HL-60 (cell line): ENCODE results near the gene LYPD3.

Source experiments
- POLR2AphosphoS5 ChIP-seq: IDR thresholded peaks from 2 replicates; pipeline ENCODE4 v1.6.1; 2012; ENCODE audit warnings: low read depth
- TF ChIP-seq, protein P1 (sequence below): IDR thresholded peaks from one replicate; pipeline ENCODE4 v1.5.1; 2011; ENCODE audit warnings: low read length, control low read depth, inconsistent platforms; ENCODE audit not compliant: insufficient read depth
- TF ChIP-seq, protein P2 (sequence below): IDR thresholded peaks from 2 replicates; pipeline ENCODE4 v1.6.1; 2012; ENCODE audit warnings: low read depth; ENCODE audit not compliant: insufficient replicate concordance

DNA sequence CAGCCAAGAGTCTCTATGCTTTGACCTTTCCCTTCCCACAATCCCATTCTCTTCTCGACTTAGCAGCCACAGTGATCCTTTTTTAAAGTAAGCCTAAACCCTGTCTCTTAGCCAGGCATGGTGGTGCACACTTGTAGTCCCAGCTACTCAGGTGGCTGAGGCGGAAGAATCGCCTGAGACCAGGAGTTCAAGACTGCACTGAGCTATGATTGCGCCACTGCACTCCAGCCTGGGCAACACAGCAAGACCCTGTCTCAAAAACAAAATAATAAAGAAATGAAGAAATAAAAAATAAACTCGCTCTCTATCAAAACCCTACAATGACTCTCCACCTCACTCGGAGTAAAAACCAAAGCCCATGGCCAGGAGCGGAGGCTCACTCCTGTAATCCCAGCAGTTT is 36.0 kb downstream of the LYPD3 start:
- TF ChIP-seq, protein P1, sequence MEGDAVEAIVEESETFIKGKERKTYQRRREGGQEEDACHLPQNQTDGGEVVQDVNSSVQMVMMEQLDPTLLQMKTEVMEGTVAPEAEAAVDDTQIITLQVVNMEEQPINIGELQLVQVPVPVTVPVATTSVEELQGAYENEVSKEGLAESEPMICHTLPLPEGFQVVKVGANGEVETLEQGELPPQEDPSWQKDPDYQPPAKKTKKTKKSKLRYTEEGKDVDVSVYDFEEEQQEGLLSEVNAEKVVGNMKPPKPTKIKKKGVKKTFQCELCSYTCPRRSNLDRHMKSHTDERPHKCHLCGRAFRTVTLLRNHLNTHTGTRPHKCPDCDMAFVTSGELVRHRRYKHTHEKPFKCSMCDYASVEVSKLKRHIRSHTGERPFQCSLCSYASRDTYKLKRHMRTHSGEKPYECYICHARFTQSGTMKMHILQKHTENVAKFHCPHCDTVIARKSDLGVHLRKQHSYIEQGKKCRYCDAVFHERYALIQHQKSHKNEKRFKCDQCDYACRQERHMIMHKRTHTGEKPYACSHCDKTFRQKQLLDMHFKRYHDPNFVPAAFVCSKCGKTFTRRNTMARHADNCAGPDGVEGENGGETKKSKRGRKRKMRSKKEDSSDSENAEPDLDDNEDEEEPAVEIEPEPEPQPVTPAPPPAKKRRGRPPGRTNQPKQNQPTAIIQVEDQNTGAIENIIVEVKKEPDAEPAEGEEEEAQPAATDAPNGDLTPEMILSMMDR = no peak
- no peak for TF ChIP-seq POLR2AphosphoS5
- TF ChIP-seq, protein P2, sequence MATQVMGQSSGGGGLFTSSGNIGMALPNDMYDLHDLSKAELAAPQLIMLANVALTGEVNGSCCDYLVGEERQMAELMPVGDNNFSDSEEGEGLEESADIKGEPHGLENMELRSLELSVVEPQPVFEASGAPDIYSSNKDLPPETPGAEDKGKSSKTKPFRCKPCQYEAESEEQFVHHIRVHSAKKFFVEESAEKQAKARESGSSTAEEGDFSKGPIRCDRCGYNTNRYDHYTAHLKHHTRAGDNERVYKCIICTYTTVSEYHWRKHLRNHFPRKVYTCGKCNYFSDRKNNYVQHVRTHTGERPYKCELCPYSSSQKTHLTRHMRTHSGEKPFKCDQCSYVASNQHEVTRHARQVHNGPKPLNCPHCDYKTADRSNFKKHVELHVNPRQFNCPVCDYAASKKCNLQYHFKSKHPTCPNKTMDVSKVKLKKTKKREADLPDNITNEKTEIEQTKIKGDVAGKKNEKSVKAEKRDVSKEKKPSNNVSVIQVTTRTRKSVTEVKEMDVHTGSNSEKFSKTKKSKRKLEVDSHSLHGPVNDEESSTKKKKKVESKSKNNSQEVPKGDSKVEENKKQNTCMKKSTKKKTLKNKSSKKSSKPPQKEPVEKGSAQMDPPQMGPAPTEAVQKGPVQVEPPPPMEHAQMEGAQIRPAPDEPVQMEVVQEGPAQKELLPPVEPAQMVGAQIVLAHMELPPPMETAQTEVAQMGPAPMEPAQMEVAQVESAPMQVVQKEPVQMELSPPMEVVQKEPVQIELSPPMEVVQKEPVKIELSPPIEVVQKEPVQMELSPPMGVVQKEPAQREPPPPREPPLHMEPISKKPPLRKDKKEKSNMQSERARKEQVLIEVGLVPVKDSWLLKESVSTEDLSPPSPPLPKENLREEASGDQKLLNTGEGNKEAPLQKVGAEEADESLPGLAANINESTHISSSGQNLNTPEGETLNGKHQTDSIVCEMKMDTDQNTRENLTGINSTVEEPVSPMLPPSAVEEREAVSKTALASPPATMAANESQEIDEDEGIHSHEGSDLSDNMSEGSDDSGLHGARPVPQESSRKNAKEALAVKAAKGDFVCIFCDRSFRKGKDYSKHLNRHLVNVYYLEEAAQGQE = no peak
